Spleen (tissue), 11 donors: ENCODE results near the gene NAGPA. TPM values are rescaled to one million over a fixed set of nuclear protein-coding genes. Genes with fewer than 3 reads are reported as not detected.

Experiments
- DNase-seq: peaks from one replicate; pipeline ENCODE4 v3.0.0-alpha.2; 2020
- H3K27ac ChIP-seq, 8 donors: fragments of 200-600 bp; sonication (generic) in 7 of 8; 1 replicate in 4 of 8; 2 replicates in 4 of 8; pipeline versions ENCODE4 v1.5.0 to v1.8.0; 2016 to 2021; ENCODE audit warnings: inconsistent platforms in 4 of 8, mild to moderate bottlenecking in 4 of 8, moderate library complexity in 1 of 8
- H3K27me3 ChIP-seq, 7 donors: fragments of 200-600 bp; sonication (generic) in 6 of 7; replicated peaks in 1 of 7; 1 replicate in 4 of 7; 2 replicates in 3 of 7; pipeline versions ENCODE4 v1.5.0 to v1.8.0; 2016 to 2021; ENCODE audit warnings: inconsistent platforms in 3 of 7, mild to moderate bottlenecking in 1 of 7
- H3K36me3 ChIP-seq, 6 donors: fragments of 200-600 bp; sonication (generic) in 5 of 6; 1 replicate in 4 of 6; 2 replicates in 2 of 6; pipeline versions ENCODE4 v1.5.0 to v1.8.0; 2016 to 2021; ENCODE audit warnings: inconsistent platforms in 2 of 6
- H3K4me1 ChIP-seq, 6 donors: fragments of 200-600 bp; sonication (generic) in 5 of 6; 1 replicate in 3 of 6; 2 replicates in 3 of 6; pipeline versions ENCODE4 v1.5.0 to v1.8.0; 2016 to 2021; ENCODE audit warnings: inconsistent platforms in 3 of 6
- H3K4me3 ChIP-seq, 8 donors: fragments of 200-600 bp; sonication (generic) in 7 of 8; 1 replicate in 4 of 8; 2 replicates in 4 of 8; pipeline versions ENCODE4 v1.5.0 to v1.8.0; 2016 to 2021; ENCODE audit warnings: inconsistent platforms in 4 of 8, mild to moderate bottlenecking in 4 of 8, moderate library complexity in 2 of 8
- H3K9me3 ChIP-seq, 8 donors: fragments of 200-600 bp; sonication (generic) in 7 of 8; 1 replicate in 4 of 8; 2 replicates in 4 of 8; pipeline versions ENCODE4 v1.5.0 to v1.8.0; 2016 to 2021; ENCODE audit warnings: inconsistent platforms in 4 of 8
- POLR2A ChIP-seq, 3 donors: fragments of 450-650 bp; IDR thresholded peaks; one replicate each; pipeline ENCODE4 v1.5.1; 2017; ENCODE audit warnings: antibody characterized with exemption in 3 of 3, mild to moderate bottlenecking in 1 of 3
- POLR2AphosphoS5 ChIP-seq, 3 donors: sonication (generic); formaldehyde crosslinking; IDR thresholded peaks; one replicate each; pipeline ENCODE4 v1.5.1; 2017; ENCODE audit warnings: antibody characterized with exemption in 3 of 3
- WGBS, 5 donors: extraction: QIAGEN DNeasy Blood & Tissue Kit in 3 of 5; methylation state at CpG; one replicate each; pipeline versions ENCODE4 v1.1.5 to v1.1.7; 2013 to 2018; 5-methylcytosine and 5-hydroxymethylcytosine counted together
- intact Hi-C: fragments of 100-400 bp; cut with DNase I; formaldehyde crosslinking; loops from one replicate; pipeline ENCODE4 v1.15.0; 2023; ENCODE audit warnings: low total_unique reads
- polyA plus RNA-seq, 3 donors: library from polyadenylated mRNA; stranded (reverse); fragments of 200-250 nt; gene quantifications; one replicate each; pipeline ENCODE4 v1.2.1, GENCODE V29; 2013
- total RNA-seq, 7 donors: library from RNA; depleted of rRNA in 3 of 7; stranded (reverse); fragments of >200 nt in 3 of 7; fragmentation: NEBNext Ultra II Directional in 4 of 7; extraction: Animal tissue kit (Norgen Biotek cat#: 25700) in 4 of 7; gene quantifications; one replicate each; pipeline versions ENCODE4 v1.1.0 to v1.2.1, GENCODE V29; 2016 to 2021
- TF ChIP-seq, protein P1 (sequence below), 11 experiments: fragments of 200-600 bp in 7 of 11; fragments of 450-650 bp in 4 of 11; sonication (generic) in 4 of 11; IDR thresholded peaks in 8 of 11; conservative IDR thresholded peaks in 3 of 11; 1 replicate in 7 of 11; 2 replicates in 4 of 11; pipeline versions ENCODE4 v1.4.0 to v1.8.0; 2016 to 2021; ENCODE audit warnings: antibody characterized with exemption in 11 of 11, inconsistent platforms in 4 of 11, mild to moderate bottlenecking in 1 of 11
- donor health status: healthy with polysubstance abuse.
- donor health status: DM: no; HTN: no; CAD: no; lungs with moderate emphysema.
- donor health status: DM: no; HTN: no; CAD: no.
- donor health status: Bipolar disorder and iron deficiency.
- donor health status: healthy.
- donor health status: DM: no; HTN: no; CAD: no.
- donor health status: DM: yes; HTN: yes; CAD: no.

NAGPA gene
- total and polyA plus RNA-seq, 10 donors, result 11.8 to 41.8 (median 18.6) TPM

DNA sequence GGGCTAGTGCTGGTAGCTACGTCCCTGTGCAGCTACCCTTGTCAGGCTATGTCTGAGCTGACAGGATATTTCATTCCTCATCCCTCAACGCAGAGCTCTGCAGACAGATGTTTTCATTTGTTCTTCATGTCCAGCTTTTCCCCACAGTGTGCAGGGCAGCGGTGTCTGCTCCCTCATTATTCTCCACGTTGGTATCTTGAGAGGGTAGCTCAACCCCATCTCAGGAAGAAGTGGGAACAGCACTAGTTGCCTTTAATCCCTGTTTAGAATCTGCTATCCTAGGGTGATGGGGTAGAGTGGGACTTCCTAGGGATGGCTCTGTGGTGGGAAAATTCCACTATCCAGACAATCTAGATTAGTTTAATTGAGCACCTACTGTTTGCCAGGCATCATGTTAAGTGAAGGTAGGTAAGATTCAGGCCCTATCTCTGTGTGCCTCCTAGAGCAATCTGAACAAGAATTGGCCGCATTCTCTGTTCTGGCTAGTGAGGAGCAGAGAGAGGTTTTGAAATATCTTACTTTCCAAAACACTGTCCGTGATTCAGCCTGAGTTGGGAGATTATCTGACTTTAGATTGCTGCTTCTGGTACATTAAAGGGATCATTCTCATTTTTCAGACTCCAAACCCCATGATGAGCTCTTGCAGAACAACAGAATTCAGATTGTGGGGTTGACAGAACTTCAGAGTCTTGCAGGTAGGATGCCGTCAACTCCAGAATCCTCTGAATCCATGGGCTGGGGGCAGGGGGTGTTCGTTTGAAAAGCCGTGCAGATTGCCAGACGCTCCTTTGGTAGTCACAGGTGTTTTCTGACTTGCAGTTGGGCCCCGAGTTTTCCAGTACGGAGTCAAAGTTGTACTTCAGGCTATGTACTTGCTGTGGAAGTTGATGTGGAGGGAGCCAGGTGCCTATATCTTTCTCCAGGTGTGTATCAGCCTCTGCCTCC lies 38.9 kb upstream of the NAGPA start:
- TF ChIP-seq POLR2AphosphoS5 (IDR thresholded peaks at IDR 0.05), result no peak
- TF ChIP-seq, protein P1, sequence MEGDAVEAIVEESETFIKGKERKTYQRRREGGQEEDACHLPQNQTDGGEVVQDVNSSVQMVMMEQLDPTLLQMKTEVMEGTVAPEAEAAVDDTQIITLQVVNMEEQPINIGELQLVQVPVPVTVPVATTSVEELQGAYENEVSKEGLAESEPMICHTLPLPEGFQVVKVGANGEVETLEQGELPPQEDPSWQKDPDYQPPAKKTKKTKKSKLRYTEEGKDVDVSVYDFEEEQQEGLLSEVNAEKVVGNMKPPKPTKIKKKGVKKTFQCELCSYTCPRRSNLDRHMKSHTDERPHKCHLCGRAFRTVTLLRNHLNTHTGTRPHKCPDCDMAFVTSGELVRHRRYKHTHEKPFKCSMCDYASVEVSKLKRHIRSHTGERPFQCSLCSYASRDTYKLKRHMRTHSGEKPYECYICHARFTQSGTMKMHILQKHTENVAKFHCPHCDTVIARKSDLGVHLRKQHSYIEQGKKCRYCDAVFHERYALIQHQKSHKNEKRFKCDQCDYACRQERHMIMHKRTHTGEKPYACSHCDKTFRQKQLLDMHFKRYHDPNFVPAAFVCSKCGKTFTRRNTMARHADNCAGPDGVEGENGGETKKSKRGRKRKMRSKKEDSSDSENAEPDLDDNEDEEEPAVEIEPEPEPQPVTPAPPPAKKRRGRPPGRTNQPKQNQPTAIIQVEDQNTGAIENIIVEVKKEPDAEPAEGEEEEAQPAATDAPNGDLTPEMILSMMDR (IDR thresholded peaks at IDR 0.05 in 8 of 11, conservative IDR thresholded peaks at IDR 0.05 in 3 of 11), result no peak
- 66 to 71% (median 67%) methylated on average over 12 of the region's 12 CpGs for WGBS, 5 donors
- Histone ChIP-seq H3K27me3 (no peaks in the 10 kb centered on the region), H3K9me3 (no peaks in the 10 kb centered on the region), H3K27ac (peak overlapping the region; percentile 76 to 92 (median 85)), H3K36me3 (peaks cover 0 to 46% (median 29%) of the 10 kb centered on the region in 6 donors), H3K4me3 (peak overlapping the region; percentile 75 to 89 (median 85)), H3K4me1 (peaks cover 11 to 38% (median 19%) of the 10 kb centered on the region in 6 donors)
- peak; percentile 43 for DNase-seq
- intact Hi-C loops, result no loop called here

DNA sequence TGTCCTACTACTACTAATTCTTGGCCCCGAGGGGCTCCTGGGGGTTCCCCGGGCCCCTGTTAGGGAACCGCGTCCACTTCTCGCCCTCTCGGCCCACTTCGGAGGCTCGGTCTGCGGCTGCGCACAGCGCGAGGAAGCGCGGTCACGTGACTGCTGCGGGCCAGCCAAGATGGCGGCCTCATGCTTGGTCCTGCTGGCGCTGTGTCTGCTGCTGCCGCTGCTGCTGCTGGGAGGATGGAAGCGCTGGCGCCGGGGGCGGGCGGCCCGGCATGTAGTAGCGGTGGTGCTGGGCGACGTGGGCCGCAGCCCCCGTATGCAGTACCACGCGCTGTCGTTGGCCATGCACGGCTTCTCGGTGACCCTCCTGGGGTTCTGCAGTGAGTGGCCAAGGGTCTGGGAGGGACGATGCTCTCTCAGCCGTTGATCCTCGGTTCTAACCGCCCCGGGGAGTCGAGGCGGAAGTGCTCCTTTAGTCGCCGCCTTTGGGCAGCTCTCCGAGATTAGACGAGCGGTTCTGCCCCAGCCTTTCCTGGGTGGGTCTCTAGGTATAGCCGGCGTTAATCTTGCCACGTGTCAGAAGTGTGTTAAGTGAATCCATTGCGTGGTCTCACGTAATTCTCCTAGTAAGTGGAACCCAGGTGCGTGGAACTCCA lies 38.1 kb upstream of the NAGPA start, which contains the start of gene ALG1:
ALG1 (plus strand) TSS at position 163 of the 653 bp plus-strand sequence; CDS start at position 170, 7 bp downstream.
- DNase-seq, result peak; percentile 98
- Histone ChIP-seq H3K27me3 (no peaks in the 10 kb centered on the region), H3K36me3 (peaks cover 0 to 38% (median 22%) of the 10 kb centered on the region in 6 donors), H3K9me3 (no peaks in the 10 kb centered on the region), H3K4me1 (peaks cover 11 to 38% (median 19%) of the 10 kb centered on the region in 6 donors), H3K4me3 (peak within 1 kb of the TSS; percentile 75 to 89 (median 85)), H3K27ac (peak within 1 kb of the TSS; percentile 76 to 92 (median 85))
- TF ChIP-seq POLR2A (IDR thresholded peaks at IDR 0.05) (peak in 1 of 3 donors; percentile 84), POLR2AphosphoS5 (IDR thresholded peaks at IDR 0.05) (peak; percentile 98 to 99 (median 99))
- TF ChIP-seq, protein P1 (IDR thresholded peaks at IDR 0.05 in 8 of 11, conservative IDR thresholded peaks at IDR 0.05 in 3 of 11), result no peak
- intact Hi-C loops, result no loop called here
- 0 to 1% (median 0%) methylated on average over 32 to 53 of the region's 53 CpGs for WGBS, 5 donors

DNA sequence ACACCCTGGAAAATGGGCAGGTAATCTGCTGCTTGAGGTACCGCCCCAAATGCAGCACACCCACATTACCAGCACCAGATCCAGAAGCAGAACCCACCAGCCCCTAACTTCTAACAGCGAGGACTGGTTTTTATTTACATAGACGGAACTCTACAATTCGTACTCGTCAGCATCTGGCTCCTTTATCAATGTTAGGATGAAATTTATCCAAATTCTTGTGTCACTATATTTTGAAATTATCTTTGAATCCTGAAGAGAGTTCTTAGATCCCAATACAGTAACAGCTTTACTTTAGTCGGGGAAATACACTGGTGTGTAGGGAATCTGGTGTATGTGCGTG lies 37.6 kb upstream of the NAGPA start:
- TF ChIP-seq, protein P1 (IDR thresholded peaks at IDR 0.05 in 8 of 11, conservative IDR thresholded peaks at IDR 0.05 in 3 of 11), result no peak
- TF ChIP-seq POLR2A (IDR thresholded peaks at IDR 0.05) (no peak), POLR2AphosphoS5 (IDR thresholded peaks at IDR 0.05) (no peak)
- Histone ChIP-seq H3K27me3 (no peaks in the 10 kb centered on the region), H3K27ac (peak overlapping the region; percentile 76 to 92 (median 85)), H3K36me3 (peaks cover 0 to 33% (median 18%) of the 10 kb centered on the region in 6 donors), H3K4me1 (peaks cover 11 to 38% (median 19%) of the 10 kb centered on the region in 6 donors), H3K4me3 (peak overlapping the region; percentile 75 to 89 (median 85)), H3K9me3 (no peaks in the 10 kb centered on the region)
- intact Hi-C loops, result no loop called here
- DNase-seq, result peak; percentile 16
- 59 to 71% (median 64%) methylated on average over 7 of the region's 7 CpGs for WGBS, 5 donors
